Measurements from ENCODE around the gene TMEM181. TPM values are rescaled to one million over a fixed set of nuclear protein-coding genes. Genes with fewer than 3 reads are reported as not detected.
"Not testable (repeated sequence)": the region's sequence is repeated elsewhere in the genome, so short reads cannot be mapped to it uniquely, and the experiment has no call there.

The TMEM181 gene
- total RNA-seq, 2 donors from 2014 or later, result 33.2 to 57.4 TPM

GRCh38 chr6:158630938-158631616 is 71.2 kb downstream of the TMEM181 start:
- peaks cover 8% of the 10 kb centered on the region for H3K4me1 ChIP-seq
- peak overlapping the region in 1 of 2 donors; percentile 32 for H3K9ac ChIP-seq (ENCODE audit: low read depth in 2 of 2, low read length in 2 of 2)
- no peak overlapping the region for H3K4me3 ChIP-seq
- H3K27me3 ChIP-seq, result no peaks in the 10 kb centered on the region
- DNase-seq, result peak; percentile 61
- TF ChIP-seq CTCF (IDR thresholded peaks at IDR 0.05), result no peak
- intact Hi-C loops (cut with DNase I), result no loop called here
- no peaks in the 10 kb centered on the region for H3K9me3 ChIP-seq
- peak overlapping the region; percentile 55 for H3K27ac ChIP-seq
- H3K36me3 ChIP-seq, result no peaks in the 10 kb centered on the region

GRCh38 chr6:158631678-158632537 is 72.0 kb downstream of the TMEM181 start:
- Histone ChIP-seq H3K36me3 (no peaks in the 10 kb centered on the region), H3K27ac (peak overlapping the region; percentile 55), H3K4me3 (no peak overlapping the region), H3K9me3 (no peaks in the 10 kb centered on the region), H3K9ac (ENCODE audit: low read depth in 2 of 2, low read length in 2 of 2) (peak overlapping the region in 1 of 2 donors; percentile 32), H3K27me3 (no peaks in the 10 kb centered on the region), H3K4me1 (peaks cover 8% of the 10 kb centered on the region)
- DNase-seq, result peak; percentile 84
- no peak for TF ChIP-seq CTCF (IDR thresholded peaks at IDR 0.05)
- intact Hi-C loops (cut with DNase I), result no loop called here

GRCh38 chr6:158632538-158633119 is 72.7 kb downstream of the TMEM181 start:
- H3K4me3 ChIP-seq; H3K9me3 ChIP-seq; H3K4me1 ChIP-seq; H3K27me3 ChIP-seq; H3K36me3 ChIP-seq; intact Hi-C loops (cut with DNase I): not testable (repeated sequence)
- peak overlapping the region; percentile 55 for H3K27ac ChIP-seq
- peak overlapping the region in 1 of 2 donors; percentile 28 for H3K9ac ChIP-seq (ENCODE audit: low read depth in 2 of 2, low read length in 2 of 2)
- peak; percentile 11 for DNase-seq

GRCh38 chr6:158633127-158633526 is 73.2 kb downstream of the TMEM181 start:
- H3K4me3 ChIP-seq, result no peak overlapping the region
- intact Hi-C loops (cut with DNase I), result no loop called here
- H3K27ac ChIP-seq, result no peak overlapping the region
- no peaks in the 10 kb centered on the region for H3K27me3 ChIP-seq
- H3K36me3 ChIP-seq, result no peaks in the 10 kb centered on the region
- H3K9me3 ChIP-seq, result no peaks in the 10 kb centered on the region
- peaks cover 8% of the 10 kb centered on the region for H3K4me1 ChIP-seq
- no peak for TF ChIP-seq CTCF (IDR thresholded peaks at IDR 0.05)
- DNase-seq, result peak; percentile 15
- no peak overlapping the region for H3K9ac ChIP-seq (ENCODE audit: low read depth in 2 of 2, low read length in 2 of 2)

- H3K4me1 ChIP-seq, result peaks cover 8% of the 10 kb centered on the region
- H3K4me3 ChIP-seq, result no peak overlapping the region
- TF ChIP-seq CTCF (IDR thresholded peaks at IDR 0.05), result no peak
- no peak for DNase-seq
- H3K27me3 ChIP-seq, result no peaks in the 10 kb centered on the region
- H3K27ac ChIP-seq, result no peak overlapping the region
- H3K36me3 ChIP-seq, result no peaks in the 10 kb centered on the region
- intact Hi-C loops (cut with DNase I), result no loop called here
- H3K9me3 ChIP-seq, result no peaks in the 10 kb centered on the region
- no peak overlapping the region for H3K9ac ChIP-seq (ENCODE audit: low read depth in 2 of 2, low read length in 2 of 2)
These were observed 75.0 kb downstream of the TMEM181 start for GRCh38 chr6:158634695-158635426.

Measured in colonic mucosa (tissue), 4 donors.